ENCODE measurements around the gene RNF39. TPM values are rescaled to one million over a fixed set of nuclear protein-coding genes. Genes with fewer than 3 reads are reported as not detected.

Gene RNF39
- total RNA-seq, 2 experiments from 2014 or later: not detected

DNA sequence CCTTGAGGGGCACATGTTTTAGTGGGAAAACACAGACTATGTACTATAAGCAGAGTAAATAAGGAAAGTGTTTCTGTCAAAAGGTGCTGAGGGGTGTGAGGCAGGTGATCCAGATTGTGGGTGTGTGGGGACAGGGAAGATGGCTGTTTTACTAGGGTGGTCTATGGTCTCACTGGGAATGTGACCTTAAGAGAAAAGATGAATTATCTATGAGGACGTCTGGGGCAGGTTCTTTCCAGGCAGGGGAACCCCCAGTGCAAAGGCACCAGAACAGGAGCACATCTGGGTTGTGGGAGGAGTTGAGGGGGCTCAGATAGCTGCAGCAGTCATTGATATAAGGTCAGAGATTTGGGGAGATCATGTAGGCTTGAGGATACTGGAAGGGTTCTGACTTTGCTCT, 32.7 kb downstream of the RNF39 start:
- DNase-seq (ENCODE audit: low spot score): no peak
- H2AFZ ChIP-seq (ENCODE audit: low read length): no peak overlapping the region
- CTCF ChIA-PET (ENCODE audit: unreplicated experiment): no interaction called here
- intact Hi-C loops (cut with micrococcal nuclease; ENCODE audit: unreplicated experiment): no loop called here
- H3K4me1 ChIP-seq (ENCODE audit: insufficient read depth, low read length, poor library complexity, severe bottlenecking): no peaks in the 10 kb centered on the region
- no peaks in the 10 kb centered on the region for H3K9me3 ChIP-seq (ENCODE audit: low read length)
- H3K4me3 ChIP-seq (ENCODE audit: low read depth, low read length, poor library complexity, severe bottlenecking): no peak overlapping the region
- no peaks in the 10 kb centered on the region for H3K9me2 ChIP-seq (ENCODE audit: insufficient read depth, low read length)
- no peaks in the 10 kb centered on the region for H3K36me3 ChIP-seq (ENCODE audit: insufficient read depth, low read length)
- no peak overlapping the region for H3K4me2 ChIP-seq (ENCODE audit: low read length)
- POLR2A ChIA-PET: no interaction called here
- TF ChIP-seq EZH2phosphoT487 (IDR thresholded peaks at IDR 0.05; ENCODE audit: borderline replicate concordance, low read depth, low read length) (no peak), CTCF (conservative IDR thresholded peaks at IDR 0.05; ENCODE audit: low read length) (no peak)
- BruUV-seq (replicated peaks): no TSS peak
- H3K27ac ChIP-seq (ENCODE audit: low read depth, low read length, poor library complexity, severe bottlenecking): no peak overlapping the region
- no peaks in the 10 kb centered on the region for H3K79me2 ChIP-seq (ENCODE audit: insufficient read depth, low read depth, low read length)
- H4K20me1 ChIP-seq (ENCODE audit: insufficient read depth, low read length): 0 out of 2 replicates have a peak, but pooled peaks cover 4% of the 10 kb centered on the region

DNA sequence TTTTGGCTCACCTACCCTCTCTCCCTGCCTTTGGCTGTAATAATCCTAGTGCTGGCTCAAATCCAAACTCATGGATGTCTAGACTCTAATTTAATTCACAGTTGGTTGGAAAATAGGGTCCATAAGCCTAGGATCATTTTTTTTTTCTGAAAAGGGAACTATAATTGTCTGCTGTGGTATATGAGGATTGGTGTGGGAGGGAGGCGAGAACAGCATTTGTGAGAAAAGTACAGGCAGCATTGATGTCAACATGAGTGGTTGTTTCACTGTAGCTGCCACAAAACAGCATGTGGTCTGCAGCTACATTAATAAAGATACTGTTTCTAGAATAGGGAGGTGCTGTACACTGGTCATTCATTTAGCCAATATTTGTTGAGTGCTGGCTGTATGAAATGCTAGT, 33.1 kb downstream of the RNF39 start:
- H2AFZ ChIP-seq (ENCODE audit: low read length): no peak overlapping the region
- 0 out of 2 replicates have a peak, but pooled peaks cover 4% of the 10 kb centered on the region for H4K20me1 ChIP-seq (ENCODE audit: insufficient read depth, low read length)
- CTCF ChIA-PET (ENCODE audit: unreplicated experiment): no interaction called here
- no peak overlapping the region for H3K4me3 ChIP-seq (ENCODE audit: low read depth, low read length, poor library complexity, severe bottlenecking)
- H3K27ac ChIP-seq (ENCODE audit: low read depth, low read length, poor library complexity, severe bottlenecking): no peak overlapping the region
- no peaks in the 10 kb centered on the region for H3K36me3 ChIP-seq (ENCODE audit: insufficient read depth, low read length)
- no peak overlapping the region for H3K4me2 ChIP-seq (ENCODE audit: low read length)
- BruUV-seq (replicated peaks): no TSS peak
- no peak for TF ChIP-seq CTCF (conservative IDR thresholded peaks at IDR 0.05; ENCODE audit: low read length)
- no peak for TF ChIP-seq EZH2phosphoT487 (IDR thresholded peaks at IDR 0.05; ENCODE audit: borderline replicate concordance, low read depth, low read length)
- no peak for DNase-seq (ENCODE audit: low spot score)
- no peaks in the 10 kb centered on the region for H3K79me2 ChIP-seq (ENCODE audit: insufficient read depth, low read depth, low read length)
- POLR2A ChIA-PET: no interaction called here
- no peaks in the 10 kb centered on the region for H3K9me3 ChIP-seq (ENCODE audit: low read length)
- no peaks in the 10 kb centered on the region for H3K9me2 ChIP-seq (ENCODE audit: insufficient read depth, low read length)
- no peaks in the 10 kb centered on the region for H3K4me1 ChIP-seq (ENCODE audit: insufficient read depth, low read length, poor library complexity, severe bottlenecking)
- intact Hi-C loops (cut with micrococcal nuclease; ENCODE audit: unreplicated experiment): no loop called here

- BruUV-seq (replicated peaks): no TSS peak
- POLR2A ChIA-PET: interaction anchor here (0.5 kb wide), 1 partner anchor 16 kb away, joined by 3 read pairs; no protein-coding TSS in a partner anchor
- TF ChIP-seq EZH2phosphoT487 (IDR thresholded peaks at IDR 0.05; ENCODE audit: borderline replicate concordance, low read depth, low read length): no peak
- no peak for TF ChIP-seq CTCF (conservative IDR thresholded peaks at IDR 0.05; ENCODE audit: low read length)
- no peak overlapping the region for H3K4me2 ChIP-seq (ENCODE audit: low read length)
- H3K9me3 ChIP-seq (ENCODE audit: low read length): no peaks in the 10 kb centered on the region
- CTCF ChIA-PET (ENCODE audit: unreplicated experiment): no interaction called here
- H4K20me1 ChIP-seq (ENCODE audit: insufficient read depth, low read length): 0 out of 2 replicates have a peak, but pooled peaks cover 4% of the 10 kb centered on the region
- H3K9me2 ChIP-seq (ENCODE audit: insufficient read depth, low read length): no peaks in the 10 kb centered on the region
- intact Hi-C loops (cut with micrococcal nuclease; ENCODE audit: unreplicated experiment): no loop called here
- no peak overlapping the region for H2AFZ ChIP-seq (ENCODE audit: low read length)
- H3K4me3 ChIP-seq (ENCODE audit: low read depth, low read length, poor library complexity, severe bottlenecking): no peak overlapping the region
- H3K79me2 ChIP-seq (ENCODE audit: insufficient read depth, low read depth, low read length): no peaks in the 10 kb centered on the region
- no peaks in the 10 kb centered on the region for H3K36me3 ChIP-seq (ENCODE audit: insufficient read depth, low read length)
- no peak overlapping the region for H3K27ac ChIP-seq (ENCODE audit: low read depth, low read length, poor library complexity, severe bottlenecking)
- no peak for DNase-seq (ENCODE audit: low spot score)
- no peaks in the 10 kb centered on the region for H3K4me1 ChIP-seq (ENCODE audit: insufficient read depth, low read length, poor library complexity, severe bottlenecking)
Observed at GRCh38 chr6:30041821-30042220, 33.7 kb downstream of the RNF39 start.
